Measurements from ENCODE around the gene SEMA6A. TPM values are rescaled to one million over a fixed set of nuclear protein-coding genes. Genes with fewer than 3 reads are reported as not detected.
"Not testable (repeated sequence)": the region's sequence is repeated elsewhere in the genome, so short reads cannot be mapped to it uniquely, and the experiment has no call there.

SEMA6A gene
- total RNA-seq, 1 experiment from 2014 or later = 18.3 TPM

GRCh38 chr5:116546743-116547124 is 27.9 kb downstream of the SEMA6A start:
- TF ChIP-seq CTCF (IDR thresholded peaks at IDR 0.05; ENCODE audit: insufficient read depth in 1 of 2, low read depth in 1 of 2, low read length in 1 of 2, severe bottlenecking in 1 of 2, unreplicated experiment in 1 of 2) = no peak
- Histone ChIP-seq H3K27me3 (replicated peaks; ENCODE audit: control insufficient read depth, insufficient read depth, low read length) (no peaks in the 10 kb centered on the region), H3K36me3 (ENCODE audit: control insufficient read depth, insufficient read depth, low read length) (no peaks in the 10 kb centered on the region), H3K4me1 (peaks cover 46% of the 10 kb centered on the region), H3K9me3 (peaks cover 27% of the 10 kb centered on the region), H3K4me3 (ENCODE audit: low read depth, low read length) (no peak overlapping the region)
- BruUV-seq (replicated peaks) = no TSS peak
- ChIA-PET CTCF (no interaction called here), POLR2A (interaction anchor here (1.1 kb wide), 1 partner anchor 14 kb away, joined by 3 read pairs; no protein-coding TSS in a partner anchor)
- H3K27ac Mint-ChIP-seq (ENCODE audit: unreplicated experiment) = peak overlapping the region; percentile 38
- H3K4me3 Mint-ChIP-seq (ENCODE audit: unreplicated experiment) = peak overlapping the region; percentile 16
- peaks cover 33% of the 10 kb centered on the region for H3K36me3 Mint-ChIP-seq (ENCODE audit: insufficient read depth, unreplicated experiment)
- no peaks in the 10 kb centered on the region for H3K27me3 Mint-ChIP-seq (ENCODE audit: insufficient read depth, unreplicated experiment)
- H3K9me3 Mint-ChIP-seq (ENCODE audit: unreplicated experiment) = peaks cover 21% of the 10 kb centered on the region
- peaks cover 33% of the 10 kb centered on the region for H3K4me1 Mint-ChIP-seq (ENCODE audit: low read depth, unreplicated experiment)
- no peak for DNase-seq
- intact Hi-C loops (cut with micrococcal nuclease; ENCODE audit: unreplicated experiment) = loop anchor here (1.0 kb wide), 2 partner anchors 26 to 296 kb away; no protein-coding TSS in a partner anchor

- Mint-ChIP-seq H3K36me3 (ENCODE audit: insufficient read depth, unreplicated experiment) (peaks cover 33% of the 10 kb centered on the region), H3K27me3 (ENCODE audit: insufficient read depth, unreplicated experiment) (no peaks in the 10 kb centered on the region), H3K27ac (ENCODE audit: unreplicated experiment) (peak overlapping the region; percentile 38), H3K4me3 (ENCODE audit: unreplicated experiment) (peak overlapping the region; percentile 16), H3K4me1 (ENCODE audit: low read depth, unreplicated experiment) (peaks cover 33% of the 10 kb centered on the region), H3K9me3 (ENCODE audit: unreplicated experiment) (peaks cover 21% of the 10 kb centered on the region)
- Histone ChIP-seq H3K27me3 (replicated peaks; ENCODE audit: control insufficient read depth, insufficient read depth, low read length) (no peaks in the 10 kb centered on the region), H3K4me1 (peaks cover 46% of the 10 kb centered on the region), H3K36me3 (ENCODE audit: control insufficient read depth, insufficient read depth, low read length) (no peaks in the 10 kb centered on the region), H3K9me3 (peaks cover 27% of the 10 kb centered on the region), H3K4me3 (ENCODE audit: low read depth, low read length) (no peak overlapping the region)
- POLR2A ChIA-PET = interaction anchor here (0.5 to 1.1 kb wide), 2 partner anchors 13 to 1085 kb away, joined by 3 read pairs; no protein-coding TSS in a partner anchor
- TF ChIP-seq CTCF (IDR thresholded peaks at IDR 0.05; ENCODE audit: insufficient read depth in 1 of 2, low read depth in 1 of 2, low read length in 1 of 2, severe bottlenecking in 1 of 2, unreplicated experiment in 1 of 2) = no peak
- CTCF ChIA-PET = no interaction called here
- TSS peak; percentile 55 for BruUV-seq (replicated peaks)
- peak; percentile 82 to 91 for DNase-seq
- intact Hi-C loops (cut with micrococcal nuclease; ENCODE audit: unreplicated experiment) = loop anchor here (1.0 kb wide), 2 partner anchors 26 to 296 kb away; no protein-coding TSS in a partner anchor
Observed at GRCh38 chr5:116546033-116546742, 28.4 kb downstream of the SEMA6A start.

- H3K27me3 ChIP-seq (replicated peaks; ENCODE audit: control insufficient read depth, insufficient read depth, low read length); BruUV-seq (replicated peaks); DNase-seq; H3K4me3 ChIP-seq (ENCODE audit: low read depth, low read length); H3K36me3 ChIP-seq (ENCODE audit: control insufficient read depth, insufficient read depth, low read length); H3K4me3 Mint-ChIP-seq (ENCODE audit: unreplicated experiment); H3K27me3 Mint-ChIP-seq (ENCODE audit: insufficient read depth, unreplicated experiment): not testable (repeated sequence)
- H3K4me1 ChIP-seq = peaks cover 46% of the 10 kb centered on the region
- ChIA-PET POLR2A (interaction anchor here (0.5 to 1.1 kb wide), 3 partner anchors 13 to 1084 kb away, joined by 3 read pairs; no protein-coding TSS in a partner anchor), CTCF (interaction anchor here (0.9 kb wide), 1 partner anchor 13 kb away, joined by 4 read pairs; no protein-coding TSS in a partner anchor)
- Mint-ChIP-seq H3K9me3 (ENCODE audit: unreplicated experiment) (peaks cover 21% of the 10 kb centered on the region), H3K27ac (ENCODE audit: unreplicated experiment) (peak overlapping the region; percentile 38), H3K4me1 (ENCODE audit: low read depth, unreplicated experiment) (peaks cover 33% of the 10 kb centered on the region), H3K36me3 (ENCODE audit: insufficient read depth, unreplicated experiment) (peaks cover 33% of the 10 kb centered on the region)
- intact Hi-C loops (cut with micrococcal nuclease; ENCODE audit: unreplicated experiment) = loop anchor here (2.0 kb wide), 1 partner anchor 73 kb away; no protein-coding TSS in a partner anchor
- H3K9me3 ChIP-seq = peaks cover 27% of the 10 kb centered on the region
Observed at GRCh38 chr5:116545465-116545864, 29.2 kb downstream of the SEMA6A start.
